PC-9 (cell line): ENCODE measurements around the gene ALDOB.

Experiments used
- EZH2 ChIP-seq: fragments of 200-600 bp; sonication (generic); IDR thresholded peaks from 2 replicates; pipeline ENCODE4 v1.8.0; 2017; ENCODE audit warnings: antibody characterized with exemption, low read depth
- TF ChIP-seq, protein P1 (sequence below): fragments of 200-600 bp; sonication (generic); conservative IDR thresholded peaks from 2 replicates; pipeline ENCODE4 v1.6.1; 2017; ENCODE audit warnings: mixed run types, antibody characterized with exemption, mild to moderate bottlenecking, moderate library complexity

DNA sequence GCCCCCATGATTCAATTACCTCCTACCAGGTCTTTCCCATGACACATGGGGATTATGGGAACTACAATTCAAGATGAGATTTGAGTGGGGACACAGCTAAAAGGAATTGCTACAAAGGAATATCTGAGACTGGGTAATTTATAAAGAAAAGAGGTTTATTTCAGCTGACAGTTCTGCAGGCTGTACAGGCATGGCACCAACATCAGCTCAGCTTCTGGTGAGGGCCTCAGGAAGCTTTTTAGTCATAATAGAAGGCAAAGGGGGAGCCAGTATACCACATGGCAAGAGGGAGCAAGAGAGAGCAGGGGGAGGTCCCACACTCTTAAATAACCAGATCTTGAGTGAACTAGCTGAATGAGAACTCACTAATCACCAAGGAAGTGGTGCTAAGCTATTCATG lies 11.2 kb upstream of the ALDOB start:
- TF ChIP-seq EZH2, result no peak
- TF ChIP-seq, protein P1, sequence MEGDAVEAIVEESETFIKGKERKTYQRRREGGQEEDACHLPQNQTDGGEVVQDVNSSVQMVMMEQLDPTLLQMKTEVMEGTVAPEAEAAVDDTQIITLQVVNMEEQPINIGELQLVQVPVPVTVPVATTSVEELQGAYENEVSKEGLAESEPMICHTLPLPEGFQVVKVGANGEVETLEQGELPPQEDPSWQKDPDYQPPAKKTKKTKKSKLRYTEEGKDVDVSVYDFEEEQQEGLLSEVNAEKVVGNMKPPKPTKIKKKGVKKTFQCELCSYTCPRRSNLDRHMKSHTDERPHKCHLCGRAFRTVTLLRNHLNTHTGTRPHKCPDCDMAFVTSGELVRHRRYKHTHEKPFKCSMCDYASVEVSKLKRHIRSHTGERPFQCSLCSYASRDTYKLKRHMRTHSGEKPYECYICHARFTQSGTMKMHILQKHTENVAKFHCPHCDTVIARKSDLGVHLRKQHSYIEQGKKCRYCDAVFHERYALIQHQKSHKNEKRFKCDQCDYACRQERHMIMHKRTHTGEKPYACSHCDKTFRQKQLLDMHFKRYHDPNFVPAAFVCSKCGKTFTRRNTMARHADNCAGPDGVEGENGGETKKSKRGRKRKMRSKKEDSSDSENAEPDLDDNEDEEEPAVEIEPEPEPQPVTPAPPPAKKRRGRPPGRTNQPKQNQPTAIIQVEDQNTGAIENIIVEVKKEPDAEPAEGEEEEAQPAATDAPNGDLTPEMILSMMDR, result no peak
